K562 (cell line): Measurements from ENCODE around the gene DYNC1I1. TPM values are rescaled to one million over a fixed set of nuclear protein-coding genes. Genes with fewer than 3 reads are reported as not detected.

Experiments
- ATAC-seq: fragments of 200-7000 bp; cut with Tn5 transposase; 3 replicates; pipeline ENCODE4 v1.9.1; 2020; ENCODE audit warnings: moderate library complexity
- BruUV-seq: library from RNA; stranded (reverse); fragments of 400-500 nt; replicated peaks from 2 replicates; lab custom pipeline; 2021; lab: Mats Ljungman, UMichigan
- CTCF ChIA-PET: fragments of 300-600 bp; formaldehyde crosslinking; extraction: SDS; loops from one replicate; lab custom pipeline; 2021; ENCODE audit warnings: low intra/inter-chr PET ratio; lab: Yijun Ruan, JAX
- POLR2A ChIA-PET: fragments of 300-600, 350-650 bp; sonication (Branson Sonifier 250); formaldehyde crosslinking; extraction: SDS; loops from one replicate; lab custom pipeline; 2021; ENCODE audit warnings: antibody characterized with exemption, inconsistent platforms; lab: Yijun Ruan, JAX
- DNase-seq, 4 experiments: peaks; one replicate each; pipeline versions ENCODE4 v3.0.0 to v3.0.0-alpha.2; 2011 to 2018; ENCODE audit warnings: low spot score in 3 of 4, mixed read lengths in 3 of 4; ENCODE audit errors: extremely low read depth in 1 of 4
- FAIRE-seq: peaks from 2 replicates; lab custom pipeline; 2011; peaks lifted over from hg19 to GRCh38; lab: Jason Lieb, UNC
- H2AFZ ChIP-seq: 2 replicates; pipeline ENCODE4 v1.6.0; 2011; ENCODE audit warnings: low read depth, low read length, control low read depth, inconsistent platforms
- H3K27ac ChIP-seq: fragments of 200-600 bp; 3 replicates; pipeline ENCODE4 v1.8.0; 2011; ENCODE audit warnings: low read depth, mild to moderate bottlenecking, control low read depth, inconsistent platforms, low read length, moderate library complexity, mixed read lengths; ENCODE audit errors: extremely low read depth
- H3K27me3 ChIP-seq, 2 experiments: fragments of 300-600 bp in 1 of 2; 2 replicates in 1 of 2; 3 replicates in 1 of 2; pipeline versions ENCODE4 v1.6.0 to v1.8.0; 2011; ENCODE audit warnings: inconsistent platforms in 2 of 2, low read length in 2 of 2, mild to moderate bottlenecking in 1 of 2, mixed read lengths in 1 of 2, moderate library complexity in 1 of 2; ENCODE audit not compliant: control insufficient read depth in 2 of 2, insufficient read depth in 2 of 2
- H3K36me3 ChIP-seq: fragments of 300-600 bp; 3 replicates; pipeline ENCODE4 v1.8.0; 2011; ENCODE audit warnings: mild to moderate bottlenecking, low read length, inconsistent platforms; ENCODE audit not compliant: control insufficient read depth, insufficient read depth
- H3K4me1 ChIP-seq, 2 experiments: fragments of 200-600 bp in 1 of 2; replicated peaks in 1 of 2; 2 replicates in 1 of 2; 3 replicates in 1 of 2; pipeline versions ENCODE4 v1.5.1 to v1.8.0; 2011; ENCODE audit warnings: inconsistent platforms in 2 of 2, low read length in 2 of 2, mild to moderate bottlenecking in 1 of 2, mixed read lengths in 1 of 2, moderate library complexity in 1 of 2; ENCODE audit not compliant: control insufficient read depth in 2 of 2, insufficient read depth in 2 of 2
- H3K4me2 ChIP-seq: 2 replicates; pipeline ENCODE4 v1.6.1; 2011; ENCODE audit warnings: low read length, control low read depth, inconsistent platforms, mixed read lengths; ENCODE audit not compliant: insufficient read depth
- H3K4me3 ChIP-seq: fragments of 200-600 bp; sonication (generic), shearing (Covaris generic); 2 replicates; pipeline ENCODE4 v1.5.1; 2016; ENCODE audit warnings: control low read depth, inconsistent platforms
- H3K79me2 ChIP-seq: fragments of 200-600 bp; 3 replicates; pipeline ENCODE4 v1.8.0; 2011; ENCODE audit warnings: low read length, inconsistent platforms; ENCODE audit not compliant: control insufficient read depth, insufficient read depth
- H3K9ac ChIP-seq, 2 experiments: 2 replicates each; pipeline versions ENCODE4 v1.6.0 to v1.6.1; 2011; ENCODE audit warnings: low read depth in 2 of 2, low read length in 2 of 2, control low read depth in 1 of 2, inconsistent platforms in 1 of 2, mild to moderate bottlenecking in 1 of 2, mixed read lengths in 1 of 2; ENCODE audit not compliant: insufficient read depth in 1 of 2
- H3K9me1 ChIP-seq: one replicate; pipeline ENCODE4 v1.6.0; 2011; ENCODE audit warnings: inconsistent platforms, mild to moderate bottlenecking, low read length, moderate library complexity; ENCODE audit not compliant: control insufficient read depth, insufficient read depth
- H3K9me3 ChIP-seq: replicated peaks from 2 replicates; pipeline ENCODE4 v1.5.1; 2011; ENCODE audit warnings: low read depth, low read length, inconsistent platforms; ENCODE audit not compliant: control insufficient read depth, insufficient read depth
- H4K20me1 ChIP-seq: replicated peaks from 2 replicates; pipeline ENCODE4 v1.6.1; 2011; ENCODE audit warnings: low read length, inconsistent platforms, mixed read lengths; ENCODE audit not compliant: control insufficient read depth, insufficient read depth
- COPS2 ChIP-seq: fragments of 450-650 bp; conservative IDR thresholded peaks from 2 replicates; pipeline ENCODE4 v1.6.1; 2016; ENCODE audit warnings: mild to moderate bottlenecking, moderate library complexity
- MAFG ChIP-seq: fragments of 450-650 bp; conservative IDR thresholded peaks from 2 replicates; pipeline ENCODE4 v1.6.1; 2016; ENCODE audit warnings: missing genetic modification characterization, missing compliant biosample characterization
- SAFB2 ChIP-seq: fragments of 200-400 bp; formaldehyde crosslinking; IDR thresholded peaks from 2 replicates; pipeline ENCODE4 v1.6.1; 2018; ENCODE audit warnings: borderline replicate concordance, low read length, low read depth, moderate library complexity; ENCODE audit not compliant: severe bottlenecking
- ZNF316 ChIP-seq: fragments of 450-650 bp; IDR thresholded peaks from 2 replicates; pipeline ENCODE4 v1.6.1; 2016
- WGBS: fragments of 100-300 bp; shearing (Covaris generic); methylation state at CpG from one replicate; pipeline ENCODE4 v1.1.6; 2016; ENCODE audit warnings: low coverage, mixed read lengths; ENCODE audit not compliant: insufficient coverage; ENCODE audit errors: missing lambda C conversion rate; 5-methylcytosine and 5-hydroxymethylcytosine counted together
- in situ Hi-C: fragments of 300-500 bp; cut with MboI; formaldehyde crosslinking; loops from 4 replicates; pipeline ENCODE4 v1.15.0; 2018; ENCODE audit warnings: inconsistent platforms, mixed read lengths
- intact Hi-C: fragments of 100-400 bp; cut with micrococcal nuclease; formaldehyde crosslinking; loops from 2 replicates; pipeline ENCODE4 v1.14.2; 2022
- polyA plus RNA-seq, 8 experiments: library from polyadenylated mRNA; depleted of rRNA in 4 of 8; stranded (reverse) in 5 of 8; unstranded in 3 of 8; fragments of >200 nt; fragmentation: Nextera tagmentation in 2 of 8; fragmentation: Illumina TruSeq in 1 of 8; extraction: Ambion mirVana in 2 of 8; extraction: Trizol in 1 of 8; gene quantifications; 2 replicates each; pipeline versions ENCODE4 v1.2.1 to v1.2.3, GENCODE V29; 2011 to 2014; ENCODE audit warnings: inconsistent platforms in 1 of 8, missing spikeins in 1 of 8
- total RNA-seq, 7 experiments: library from RNA; depleted of rRNA in 6 of 7; stranded (reverse); fragments of >200 nt in 6 of 7; fragmentation: Illumina TruSeq in 2 of 7; extraction: Trizol in 2 of 7; gene quantifications; 2 replicates each; pipeline versions ENCODE4 v1.2.1 to v1.2.3, GENCODE V29; 2011 to 2021; ENCODE audit warnings: low replicate concordance in 1 of 7

DYNC1I1 gene
- total and polyA plus RNA-seq, 9 of the 15 experiments (the other 6 are each of a cell fraction or from before 2014, with no cell fraction given): 0.22 to 1.5 (median 0.44) TPM

DNA sequence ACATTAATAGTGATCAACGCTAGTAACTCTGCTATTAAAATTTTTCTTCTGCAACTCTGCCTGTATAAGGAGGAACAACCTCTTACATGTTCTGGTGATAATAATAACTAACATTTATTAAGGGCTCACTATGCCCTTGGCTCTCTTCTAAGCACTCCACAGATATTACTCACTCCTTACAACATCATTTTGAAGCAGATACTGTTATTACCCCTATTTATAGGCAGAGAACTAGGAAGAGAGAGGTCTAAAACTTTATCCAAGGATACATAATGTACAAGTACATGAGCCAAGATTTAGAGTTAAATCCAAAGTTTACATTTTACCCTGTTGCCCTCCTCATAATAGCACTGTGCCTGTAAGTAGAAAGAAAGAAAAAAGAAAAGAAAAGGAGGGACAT lies 205.6 kb downstream of the DYNC1I1 start:
- no peak for TF ChIP-seq SAFB2
- H4K20me1 ChIP-seq: no peaks in the 10 kb centered on the region
- H3K4me3 ChIP-seq: no peak overlapping the region
- no peak overlapping the region for H3K27ac ChIP-seq
- in situ Hi-C loops: no loop called here
- H3K9me3 ChIP-seq: no peaks in the 10 kb centered on the region
- BruUV-seq: no TSS peak
- WGBS: 0% methylated on average over 1 of the region's 1 CpG
- no peak for FAIRE-seq
- no peaks in the 10 kb centered on the region for H3K4me1 ChIP-seq
- no peak overlapping the region for H3K4me2 ChIP-seq
- no peak for ATAC-seq
- POLR2A ChIA-PET: interaction anchor here (0.6 kb wide), 1 partner anchor 45 kb away, joined by 3 read pairs; no protein-coding TSS in a partner anchor
- no peaks in the 10 kb centered on the region for H3K9me1 ChIP-seq
- CTCF ChIA-PET: no interaction called here
- no peaks in the 10 kb centered on the region for H3K27me3 ChIP-seq
- intact Hi-C loops: no loop called here
- no peak overlapping the region for H2AFZ ChIP-seq
- no peaks in the 10 kb centered on the region for H3K36me3 ChIP-seq
- H3K79me2 ChIP-seq: no peaks in the 10 kb centered on the region
- no peak overlapping the region for H3K9ac ChIP-seq
- DNase-seq: no peak

- intact Hi-C loops: no loop called here
- Histone ChIP-seq H3K4me1 (no peaks in the 10 kb centered on the region), H3K27ac (no peak overlapping the region), H3K4me2 (no peak overlapping the region), H3K27me3 (no peaks in the 10 kb centered on the region)
- WGBS: 9% methylated on average over 5 of the region's 5 CpGs
- 0 out of 2 replicates have a peak, but pooled peaks have one; percentile 13 for TF ChIP-seq MAFG (tag)
- TF ChIP-seq COPS2: no peak
- TF ChIP-seq ZNF316: peak; percentile 50
- TF ChIP-seq, all 486 proteins: peak for 2
- BruUV-seq: no TSS peak
- Histone ChIP-seq H3K36me3 (no peaks in the 10 kb centered on the region), H2AFZ (no peak overlapping the region), H3K9me1 (no peaks in the 10 kb centered on the region), H3K9me3 (no peaks in the 10 kb centered on the region), H3K4me3 (no peak overlapping the region), H4K20me1 (no peaks in the 10 kb centered on the region), H3K9ac (no peak overlapping the region), H3K79me2 (no peaks in the 10 kb centered on the region)
- no peak for ATAC-seq
- POLR2A ChIA-PET: no interaction called here
- no peak for FAIRE-seq
- no peak for DNase-seq
- CTCF ChIA-PET: no interaction called here
- in situ Hi-C loops: no loop called here
Measured at GRCh38 chr7:95980167-95980566, 207.8 kb downstream of the DYNC1I1 start.
